Measurements from ENCODE around the gene HOOK2. TPM values are rescaled to one million over a fixed set of nuclear protein-coding genes. Genes with fewer than 3 reads are reported as not detected.

The HOOK2 gene
- total and polyA plus RNA-seq, 9 of the 15 experiments (the other 6 are each of a cell fraction or from before 2014, with no cell fraction given), result 1.3 to 17.2 (median 9.9) TPM

GRCh38 chr19:12792051-12792852, 16.9 kb upstream of the HOOK2 start (continued):
- TF ChIP-seq CREM (IDR thresholded peaks at IDR 0.05; ENCODE audit: low read depth), result peak; percentile 77; the same call in 1 of the 2 replicates
- TF ChIP-seq TAF1 (IDR thresholded peaks at IDR 0.05; ENCODE audit: control insufficient read depth, extremely low read depth, insufficient read depth, low read length, severe bottlenecking), result peak; percentile 15
- peak in 1 of 2 experiments; percentile 68; a peak in 1 of 4 replicates for TF ChIP-seq SRF (CRISPR knock-in tag; IDR thresholded peaks at IDR 0.05)
- peak; percentile 83 for TF ChIP-seq CXXC5 (CRISPR knock-in tag; IDR thresholded peaks at IDR 0.05)
- TF ChIP-seq, protein P1, sequence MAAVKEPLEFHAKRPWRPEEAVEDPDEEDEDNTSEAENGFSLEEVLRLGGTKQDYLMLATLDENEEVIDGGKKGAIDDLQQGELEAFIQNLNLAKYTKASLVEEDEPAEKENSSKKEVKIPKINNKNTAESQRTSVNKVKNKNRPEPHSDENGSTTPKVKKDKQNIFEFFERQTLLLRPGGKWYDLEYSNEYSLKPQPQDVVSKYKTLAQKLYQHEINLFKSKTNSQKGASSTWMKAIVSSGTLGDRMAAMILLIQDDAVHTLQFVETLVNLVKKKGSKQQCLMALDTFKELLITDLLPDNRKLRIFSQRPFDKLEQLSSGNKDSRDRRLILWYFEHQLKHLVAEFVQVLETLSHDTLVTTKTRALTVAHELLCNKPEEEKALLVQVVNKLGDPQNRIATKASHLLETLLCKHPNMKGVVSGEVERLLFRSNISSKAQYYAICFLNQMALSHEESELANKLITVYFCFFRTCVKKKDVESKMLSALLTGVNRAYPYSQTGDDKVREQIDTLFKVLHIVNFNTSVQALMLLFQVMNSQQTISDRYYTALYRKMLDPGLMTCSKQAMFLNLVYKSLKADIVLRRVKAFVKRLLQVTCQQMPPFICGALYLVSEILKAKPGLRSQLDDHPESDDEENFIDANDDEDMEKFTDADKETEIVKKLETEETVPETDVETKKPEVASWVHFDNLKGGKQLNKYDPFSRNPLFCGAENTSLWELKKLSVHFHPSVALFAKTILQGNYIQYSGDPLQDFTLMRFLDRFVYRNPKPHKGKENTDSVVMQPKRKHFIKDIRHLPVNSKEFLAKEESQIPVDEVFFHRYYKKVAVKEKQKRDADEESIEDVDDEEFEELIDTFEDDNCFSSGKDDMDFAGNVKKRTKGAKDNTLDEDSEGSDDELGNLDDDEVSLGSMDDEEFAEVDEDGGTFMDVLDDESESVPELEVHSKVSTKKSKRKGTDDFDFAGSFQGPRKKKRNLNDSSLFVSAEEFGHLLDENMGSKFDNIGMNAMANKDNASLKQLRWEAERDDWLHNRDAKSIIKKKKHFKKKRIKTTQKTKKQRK (IDR thresholded peaks at IDR 0.05; ENCODE audit: borderline replicate concordance, low read depth, low read length), result no peak
- TF ChIP-seq IRF2 (CRISPR knock-in tag; IDR thresholded peaks at IDR 0.05), result no peak
- peak; percentile 67 to 68; a peak in 2 of 4 replicates for TF ChIP-seq SIN3A (IDR thresholded peaks at IDR 0.05; ENCODE audit: borderline replicate concordance in 2 of 2, control insufficient read depth in 1 of 2, low read depth in 2 of 2, low read length in 2 of 2)
- peak; percentile 72 for TF ChIP-seq EP400 (IDR thresholded peaks at IDR 0.05)
- TF ChIP-seq TCF15 (CRISPR knock-in tag; IDR thresholded peaks at IDR 0.05), result no peak
- peak; percentile 67 for TF ChIP-seq PKNOX1 (IDR thresholded peaks at IDR 0.05)
- peak; percentile 82; the same call in 1 of the 2 replicates for TF ChIP-seq RBM14 (IDR thresholded peaks at IDR 0.05; ENCODE audit: borderline replicate concordance, insufficient read depth, low read depth, low read length)
- peak; percentile 46; the same call in 1 of the 2 replicates for TF ChIP-seq CBFA2T2 (conservative IDR thresholded peaks at IDR 0.05)
- 0 out of 2 replicates have a peak, but pooled peaks have one; percentile 81 for TF ChIP-seq TGIF2 (CRISPR knock-in tag; IDR thresholded peaks at IDR 0.05)
- TF ChIP-seq DACH1 (IDR thresholded peaks at IDR 0.05; ENCODE audit: partially characterized antibody), result peak; percentile 65
- TF ChIP-seq POLR2AphosphoS2 (IDR thresholded peaks at IDR 0.05; ENCODE audit: low read length), result no peak
- peak; percentile 49; the same call in 1 of the 2 replicates for TF ChIP-seq PTBP1 (IDR thresholded peaks at IDR 0.05; ENCODE audit: low read depth, low read length)
- TF ChIP-seq KAT7 (CRISPR knock-in tag; IDR thresholded peaks at IDR 0.05; ENCODE audit: borderline replicate concordance), result peak; percentile 66; the same call in 1 of the 2 replicates
- peak; percentile 21; the same call in 1 of the 2 replicates for TF ChIP-seq CREB3L1 (IDR thresholded peaks at IDR 0.05; ENCODE audit: borderline replicate concordance, low read depth)
- TF ChIP-seq BHLHE40 (IDR thresholded peaks at IDR 0.05; ENCODE audit: low read length), result peak; percentile 14; the same call in 1 of the 2 replicates
- TF ChIP-seq TSC22D4 (tag; IDR thresholded peaks at IDR 0.05), result no peak
